ENCODE data around the gene CFTR. TPM values are rescaled to one million over a fixed set of nuclear protein-coding genes. Genes with fewer than 3 reads are reported as not detected.

Gene CFTR
- total RNA-seq, 1 experiment from 2014 or later, result 1.2 TPM

DNA sequence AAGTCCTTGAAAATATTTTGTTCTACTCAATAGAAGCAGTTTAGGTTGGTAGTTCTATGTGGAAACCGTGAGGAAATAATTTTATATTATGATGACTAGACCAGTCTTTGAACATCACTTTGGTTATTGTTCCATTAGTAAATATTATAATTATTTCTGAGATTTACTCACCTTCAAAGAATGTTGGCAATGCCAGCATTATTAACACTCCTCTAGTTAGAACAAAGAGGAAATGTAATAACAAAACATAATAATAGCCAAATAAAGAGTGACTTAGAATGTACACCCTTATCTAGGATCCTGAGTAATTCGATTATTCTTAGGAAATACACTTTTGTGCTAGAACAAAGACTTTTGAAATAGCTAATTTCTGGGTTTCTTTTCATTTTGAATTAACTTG lies 121.1 kb downstream of the CFTR start:
- Histone ChIP-seq H3K23ac (ENCODE audit: insufficient read length, low read depth, low read length) (no peak overlapping the region), H2AK5ac (ENCODE audit: insufficient read length, low read length) (no peak overlapping the region), H3K27me3 (ENCODE audit: insufficient read depth, low read length) (no peaks in the 10 kb centered on the region), H3K9ac (ENCODE audit: extremely low read depth, insufficient read length, low read length) (no peak overlapping the region), H3K14ac (ENCODE audit: insufficient read depth, low read length) (no peak overlapping the region), H2AFZ (ENCODE audit: low read length) (no peak overlapping the region), H4K20me1 (ENCODE audit: control insufficient read depth, insufficient read depth, insufficient read length) (no peaks in the 10 kb centered on the region), H3K27ac (ENCODE audit: insufficient read length, low read depth, low read length) (no peak overlapping the region), H4K91ac (ENCODE audit: insufficient read length, low read depth, low read length) (no peak overlapping the region), H3K79me1 (ENCODE audit: insufficient read depth, low read depth, low read length, poor library complexity, severe bottlenecking) (no peaks in the 10 kb centered on the region), H3K18ac (ENCODE audit: insufficient read length, low read depth, low read length) (no peak overlapping the region), H2BK20ac (ENCODE audit: low read depth, low read length, poor library complexity, severe bottlenecking) (no peak overlapping the region), H2BK15ac (ENCODE audit: low read depth, low read length) (no peak overlapping the region), H3K4me1 (ENCODE audit: insufficient read depth, low read length) (no peaks in the 10 kb centered on the region), H2BK120ac (ENCODE audit: low read depth, low read length, poor library complexity, severe bottlenecking) (no peak overlapping the region), H3K4me2 (ENCODE audit: insufficient read depth, insufficient read length, low read length) (no peak overlapping the region), H2BK12ac (ENCODE audit: insufficient read length, low read depth, low read length) (no peak overlapping the region), H4K5ac (ENCODE audit: insufficient read length, low read depth, low read length) (no peak overlapping the region), H3K23me2 (ENCODE audit: insufficient read length, low read depth, low read length, poor library complexity, severe bottlenecking) (no peaks in the 10 kb centered on the region), H3K56ac (ENCODE audit: insufficient read length, low read depth, low read length) (no peak overlapping the region), H3K79me2 (ENCODE audit: insufficient read depth, low read length) (no peaks in the 10 kb centered on the region), H4K8ac (replicated peaks; ENCODE audit: insufficient read length, low read depth, low read length) (no peak overlapping the region), H3K9me3 (ENCODE audit: control insufficient read depth, low read depth, low read length) (no peaks in the 10 kb centered on the region), H3K4ac (ENCODE audit: low read depth, low read length) (no peak overlapping the region), H3T11ph (ENCODE audit: low read length) (no peak overlapping the region), H2BK5ac (ENCODE audit: insufficient read length, low read length) (no peak overlapping the region)
- Mint-ChIP-seq H3K27ac (no peak overlapping the region), H3K36me3 (ENCODE audit: insufficient read depth in 1 of 3, low read depth in 3 of 3) (peaks cover 4 to 8% (median 8%) of the 10 kb centered on the region in 3 experiments), H3K4me1 (peaks cover 0 to 6% of the 10 kb centered on the region in 2 experiments; a peak in 3 of 4 replicates), H3K9me3 (0 out of 5 replicates have a peak, but pooled peaks cover 0 to 4% of the 10 kb centered on the region in 2 experiments), H3K4me3 (no peak overlapping the region), H3K27me3 (ENCODE audit: low read depth) (no peaks in the 10 kb centered on the region)
- DNase-seq, result no peak
- TF ChIP-seq, protein P1, sequence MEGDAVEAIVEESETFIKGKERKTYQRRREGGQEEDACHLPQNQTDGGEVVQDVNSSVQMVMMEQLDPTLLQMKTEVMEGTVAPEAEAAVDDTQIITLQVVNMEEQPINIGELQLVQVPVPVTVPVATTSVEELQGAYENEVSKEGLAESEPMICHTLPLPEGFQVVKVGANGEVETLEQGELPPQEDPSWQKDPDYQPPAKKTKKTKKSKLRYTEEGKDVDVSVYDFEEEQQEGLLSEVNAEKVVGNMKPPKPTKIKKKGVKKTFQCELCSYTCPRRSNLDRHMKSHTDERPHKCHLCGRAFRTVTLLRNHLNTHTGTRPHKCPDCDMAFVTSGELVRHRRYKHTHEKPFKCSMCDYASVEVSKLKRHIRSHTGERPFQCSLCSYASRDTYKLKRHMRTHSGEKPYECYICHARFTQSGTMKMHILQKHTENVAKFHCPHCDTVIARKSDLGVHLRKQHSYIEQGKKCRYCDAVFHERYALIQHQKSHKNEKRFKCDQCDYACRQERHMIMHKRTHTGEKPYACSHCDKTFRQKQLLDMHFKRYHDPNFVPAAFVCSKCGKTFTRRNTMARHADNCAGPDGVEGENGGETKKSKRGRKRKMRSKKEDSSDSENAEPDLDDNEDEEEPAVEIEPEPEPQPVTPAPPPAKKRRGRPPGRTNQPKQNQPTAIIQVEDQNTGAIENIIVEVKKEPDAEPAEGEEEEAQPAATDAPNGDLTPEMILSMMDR (conservative IDR thresholded peaks at IDR 0.05), result no peak
- no CpG with 5 or more reads among the region's 2 CpGs for WGBS (ENCODE audit: extremely low coverage, insufficient read length, low lambda C conversion rate)
